ENCODE measurements around the gene HIP1R.
"Not testable (repeated sequence)": the region's sequence is repeated elsewhere in the genome, so short reads cannot be mapped to it uniquely, and the experiment has no call there.

HIP1R gene

GRCh38 chr12:122895320-122895703 lies 60.1 kb downstream of the HIP1R start:
- no peak for DNase-seq (ENCODE audit: low spot score)

GRCh38 chr12:122895704-122896636 lies 60.7 kb downstream of the HIP1R start, which contains the start of gene VPS37B:
VPS37B (minus strand) TSS chr12:122896124; CDS start chr12:122896062, 62 bp downstream.
- DNase-seq (ENCODE audit: low spot score) = peak; percentile 97

GRCh38 chr12:122896662-122897061 lies 61.4 kb downstream of the HIP1R start:
- DNase-seq (ENCODE audit: low spot score) = no peak

- no peak for DNase-seq (ENCODE audit: low spot score)
Measured at GRCh38 chr12:122899887-122900286, 64.6 kb downstream of the HIP1R start.

GRCh38 chr12:122902854-122903692 lies 67.8 kb downstream of the HIP1R start:
- no peak for DNase-seq (ENCODE audit: low spot score)

GRCh38 chr12:122903693-122904034 lies 68.4 kb downstream of the HIP1R start:
- no peak for DNase-seq (ENCODE audit: low spot score)

GRCh38 chr12:122905258-122905657 lies 70.0 kb downstream of the HIP1R start:
- not testable (repeated sequence) for DNase-seq (ENCODE audit: low spot score)

GRCh38 chr12:122908915-122909314 lies 73.7 kb downstream of the HIP1R start:
- DNase-seq (ENCODE audit: low spot score) = no peak

GRCh38 chr12:122909442-122910288 lies 74.4 kb downstream of the HIP1R start:
- peak; percentile 58 for DNase-seq (ENCODE audit: low spot score)
